Stimulated activated CD4-positive, alpha-beta T cell treated with anti-CD3 and anti-CD28 coated beads, Interleukin-15, amount 100 ng/mL, for 48 hours (primary cell): ENCODE results near the gene CFC1.
"Not testable (repeated sequence)": the region's sequence is repeated elsewhere in the genome, so short reads cannot be mapped to it uniquely, and the experiment has no call there.

Experiments
- DNase-seq, 2 donors: peaks; one replicate each; pipeline ENCODE4 v3.0.0-alpha.2; 2020; ENCODE audit warnings: low read depth in 2 of 2

The CFC1 gene

GRCh38 chr2:130599393-130599792 lies at the start of gene CFC1:
TSS of gene CFC1 (minus strand) at chr2:130599575. CDS start at chr2:130599287, 288 bp downstream.
- not testable (repeated sequence) for DNase-seq

- DNase-seq, result not testable (repeated sequence)
Observed at GRCh38 chr2:130641688-130642087, 42.3 kb upstream of the CFC1 start.

GRCh38 chr2:130638973-130639372 lies 39.6 kb upstream of the CFC1 start:
- not testable (repeated sequence) for DNase-seq

GRCh38 chr2:130628784-130629475 lies 29.6 kb upstream of the CFC1 start:
- not testable (repeated sequence) for DNase-seq

GRCh38 chr2:130611140-130611539 lies 11.8 kb upstream of the CFC1 start, which contains the start of gene POTEJ:
TSS of gene POTEJ (plus strand) at chr2:130611440. CDS start at chr2:130611533, 93 bp downstream.
- DNase-seq, result not testable (repeated sequence)

GRCh38 chr2:130610486-130610885 lies 11.1 kb upstream of the CFC1 start:
- not testable (repeated sequence) for DNase-seq

GRCh38 chr2:130609002-130609920 lies 9.9 kb upstream of the CFC1 start:
- not testable (repeated sequence) for DNase-seq

- DNase-seq, result not testable (repeated sequence)
Observed at GRCh38 chr2:130608276-130609001, 9.1 kb upstream of the CFC1 start.

- DNase-seq, result not testable (repeated sequence)
Observed at GRCh38 chr2:130601648-130602302, 2.4 kb upstream of the CFC1 start.

GRCh38 chr2:130599926-130600325 lies 551 bp upstream of the CFC1 start:
- not testable (repeated sequence) for DNase-seq

- not testable (repeated sequence) for DNase-seq
Observed at GRCh38 chr2:130598463-130598862, 912 bp downstream of the CFC1 start.

GRCh38 chr2:130597994-130598393 lies 1.4 kb downstream of the CFC1 start:
- DNase-seq, result not testable (repeated sequence)

- DNase-seq, result not testable (repeated sequence)
Observed at GRCh38 chr2:130596757-130597156, 2.6 kb downstream of the CFC1 start.

GRCh38 chr2:130594011-130594410 lies 5.4 kb downstream of the CFC1 start:
- DNase-seq, result not testable (repeated sequence)

- DNase-seq, result not testable (repeated sequence)
Observed at GRCh38 chr2:130592791-130593414, 6.5 kb downstream of the CFC1 start.

- not testable (repeated sequence) for DNase-seq
Observed at GRCh38 chr2:130590842-130591359, 8.5 kb downstream of the CFC1 start.

GRCh38 chr2:130590170-130590841 lies 9.1 kb downstream of the CFC1 start:
- DNase-seq, result not testable (repeated sequence)

- DNase-seq, result peak in 1 of 2 donors; percentile 0
Observed at GRCh38 chr2:130588688-130589458, 10.5 kb downstream of the CFC1 start.

GRCh38 chr2:130584726-130585125 lies 14.6 kb downstream of the CFC1 start:
- not testable (repeated sequence) for DNase-seq
